ENCODE data around the gene SP4.

Gene SP4

DNA sequence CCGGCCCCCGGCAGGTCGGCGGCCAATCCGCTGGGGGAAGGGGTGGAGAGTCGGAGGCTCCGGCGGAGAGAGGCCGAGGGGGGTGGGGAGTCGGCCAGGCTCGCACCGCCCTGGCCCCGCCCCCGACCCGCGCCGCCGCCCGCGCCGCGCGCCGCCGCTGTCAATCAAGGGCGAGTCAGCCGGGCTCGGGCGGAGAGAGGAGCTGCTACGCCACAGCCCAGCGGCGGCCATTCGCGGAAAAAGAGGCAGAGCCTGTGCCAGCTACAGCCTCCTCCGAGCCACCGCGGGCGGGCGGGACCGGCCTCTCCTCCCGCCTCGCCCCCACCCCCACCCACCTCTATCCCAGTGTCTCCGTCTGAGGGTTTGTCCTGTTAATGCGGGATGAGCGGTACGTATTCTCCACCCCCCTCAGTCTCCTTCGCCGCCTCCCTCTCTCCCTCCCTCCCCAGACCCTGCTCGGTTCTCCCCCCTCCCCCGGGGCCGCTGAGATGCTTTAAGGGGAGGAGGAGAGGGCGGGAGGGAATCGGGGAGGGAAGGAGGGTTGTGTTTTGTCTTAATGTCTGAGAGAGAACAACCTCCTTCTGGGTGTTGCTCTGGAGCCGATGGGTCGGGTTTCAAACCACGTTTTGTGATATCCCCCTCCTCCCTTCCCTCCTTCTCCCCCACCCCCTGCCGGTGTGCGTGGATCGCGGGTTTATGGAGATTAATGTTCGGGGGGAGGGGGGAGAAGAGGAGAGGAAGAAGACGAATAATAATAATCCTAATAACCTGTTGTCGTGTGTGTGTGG, at the start of gene SP4:
Gene SP4 (plus strand): TSS at position 213 of the 788 bp plus-strand sequence. CDS start 169 bp downstream, at position 382.
- no peak for TF ChIP-seq CTCF (IDR thresholded peaks at IDR 0.05; ENCODE audit: unreplicated experiment in 3 of 3)
- no peaks in the 10 kb centered on the region for H3K27me3 Mint-ChIP-seq (ENCODE audit: low read depth)
- H3K36me3 Mint-ChIP-seq (ENCODE audit: low read depth) = peaks cover 3% of the 10 kb centered on the region
- H3K9me3 Mint-ChIP-seq = no peaks in the 10 kb centered on the region
- peak within 1 kb of the TSS; percentile 98 to 99 (median 99) for H3K4me3 Mint-ChIP-seq
- H3K27ac Mint-ChIP-seq = peak within 1 kb of the TSS; percentile 92 to 97 (median 95)
- H3K4me1 Mint-ChIP-seq = peaks cover 34% of the 10 kb centered on the region

- H3K4me1 Mint-ChIP-seq = no peaks in the 10 kb centered on the region
- H3K27ac Mint-ChIP-seq = no peak overlapping the region
- no peaks in the 10 kb centered on the region for H3K27me3 Mint-ChIP-seq (ENCODE audit: low read depth)
- H3K9me3 Mint-ChIP-seq = no peaks in the 10 kb centered on the region
- H3K4me3 Mint-ChIP-seq = no peak overlapping the region
- TF ChIP-seq CTCF (IDR thresholded peaks at IDR 0.05; ENCODE audit: unreplicated experiment in 3 of 3) = no peak
- H3K36me3 Mint-ChIP-seq (ENCODE audit: low read depth) = no peaks in the 10 kb centered on the region
Measured at GRCh38 chr7:21383227-21384220, 44.4 kb upstream of the SP4 start.

GRCh38 chr7:21393937-21394336, 33.9 kb upstream of the SP4 start:
- Mint-ChIP-seq H3K4me1 (no peaks in the 10 kb centered on the region), H3K9me3 (no peaks in the 10 kb centered on the region), H3K27me3 (ENCODE audit: low read depth) (peaks cover 7% of the 10 kb centered on the region), H3K36me3 (ENCODE audit: low read depth) (no peaks in the 10 kb centered on the region), H3K4me3 (no peak overlapping the region), H3K27ac (no peak overlapping the region)
- TF ChIP-seq CTCF (IDR thresholded peaks at IDR 0.05; ENCODE audit: unreplicated experiment in 3 of 3) = no peak

DNA sequence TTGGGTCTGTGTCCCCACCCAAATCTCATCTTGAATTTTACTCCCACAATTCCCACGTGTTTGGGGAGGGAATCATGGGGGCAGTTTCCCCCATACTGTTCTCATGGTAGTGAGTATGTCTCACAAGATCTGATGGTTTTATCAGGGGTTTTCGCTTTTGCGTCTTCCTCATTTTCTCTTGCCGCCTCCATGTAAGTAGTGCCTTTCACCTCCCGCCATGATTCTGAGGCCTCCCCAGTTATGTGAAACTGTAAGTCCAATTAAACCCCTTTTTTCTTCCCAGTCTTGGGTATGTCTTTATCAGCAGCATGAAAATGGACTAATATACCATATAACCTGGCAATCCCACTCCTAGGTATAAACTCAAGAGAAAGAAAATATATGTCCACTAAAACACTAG, 25.9 kb upstream of the SP4 start:
- no peak overlapping the region for H3K4me3 Mint-ChIP-seq
- no peak overlapping the region for H3K27ac Mint-ChIP-seq
- H3K27me3 Mint-ChIP-seq (ENCODE audit: low read depth) = no peaks in the 10 kb centered on the region
- H3K9me3 Mint-ChIP-seq = peaks cover 12% of the 10 kb centered on the region
- no peaks in the 10 kb centered on the region for H3K4me1 Mint-ChIP-seq
- TF ChIP-seq CTCF (IDR thresholded peaks at IDR 0.05; ENCODE audit: unreplicated experiment in 3 of 3) = no peak
- H3K36me3 Mint-ChIP-seq (ENCODE audit: low read depth) = no peaks in the 10 kb centered on the region

DNA sequence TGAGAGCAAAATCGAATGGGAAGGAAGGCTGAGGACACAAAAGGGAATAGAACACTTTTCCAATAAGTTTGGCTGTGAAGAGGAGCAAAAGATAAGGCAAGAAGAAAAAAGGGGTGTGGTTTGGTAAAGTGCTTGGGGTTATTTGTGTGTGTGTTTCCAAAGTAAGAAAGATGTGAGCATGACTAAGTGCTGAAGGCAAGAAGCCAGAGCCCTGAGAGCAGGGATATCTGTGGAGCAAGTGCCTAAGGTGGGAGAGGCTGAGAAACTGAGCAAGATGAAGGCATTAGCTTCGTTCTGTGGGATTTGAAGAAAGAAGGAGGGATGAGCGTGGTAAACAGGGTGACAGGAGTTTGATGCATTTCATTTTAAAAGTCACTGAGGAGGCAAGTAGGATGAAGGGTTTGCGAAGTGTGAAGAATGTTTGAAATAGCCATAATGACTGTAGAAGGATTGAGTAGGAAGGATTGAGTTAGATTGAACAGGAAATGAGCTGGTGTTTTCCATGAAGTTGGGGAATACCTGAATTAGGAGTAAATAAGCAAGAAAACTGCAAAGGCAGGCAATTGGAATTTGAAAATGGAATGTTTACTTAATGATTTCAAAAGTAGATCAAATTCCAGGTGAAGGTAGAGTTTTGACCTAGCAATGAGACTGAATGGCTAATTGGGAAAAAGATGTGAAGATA, 19.9 kb upstream of the SP4 start:
- Mint-ChIP-seq H3K27ac (no peak overlapping the region), H3K4me1 (no peaks in the 10 kb centered on the region), H3K27me3 (ENCODE audit: low read depth) (no peaks in the 10 kb centered on the region), H3K36me3 (ENCODE audit: low read depth) (no peaks in the 10 kb centered on the region), H3K9me3 (peaks cover 4% of the 10 kb centered on the region), H3K4me3 (no peak overlapping the region)
- TF ChIP-seq CTCF (IDR thresholded peaks at IDR 0.05; ENCODE audit: unreplicated experiment in 3 of 3) = no peak
